Activated CD8-positive, alpha-beta memory T cell treated with anti-CD3 and anti-CD28 coated beads for 36 hours (primary cell): ENCODE measurements around the gene RBSN. TPM values are rescaled to one million over a fixed set of nuclear protein-coding genes. Genes with fewer than 3 reads are reported as not detected.

Experiments
- CTCF ChIA-PET: fragments of 350-600 bp; sonication (Branson Sonifier 250); formaldehyde crosslinking; loops from one replicate; lab custom pipeline; 2021; ENCODE audit warnings: antibody characterized with exemption; lab: Charles Lee
- POLR2A ChIA-PET: fragments of 350-600 bp; sonication (Branson Sonifier 250); formaldehyde crosslinking; loops from one replicate; lab custom pipeline; 2021; ENCODE audit warnings: antibody characterized with exemption; lab: Charles Lee
- total RNA-seq, 2 experiments: library from RNA; stranded (reverse); gene quantifications; one replicate each; pipeline ENCODE4 v1.2.3, GENCODE V29; 2021

Gene RBSN
- total RNA-seq, 2 experiments from 2014 or later: 9.6 to 10.0 TPM

- ChIA-PET CTCF (no interaction called here), POLR2A (no interaction called here)
Observed at GRCh38 chr3:15066467-15066866, 32.5 kb downstream of the RBSN start.

GRCh38 chr3:15065550-15066007, 33.4 kb downstream of the RBSN start:
- POLR2A ChIA-PET: interaction anchor here (0.6 to 1.8 kb wide), 5 partner anchors 10 to 119 kb away, joined by 3 to 11 read pairs (median 5); no protein-coding TSS in a partner anchor
- CTCF ChIA-PET: interaction anchor here (1.1 to 1.5 kb wide), 3 partner anchors 14 to 32 kb away, joined by 3 to 5 read pairs (median 4); no protein-coding TSS in a partner anchor

GRCh38 chr3:15064835-15065549, 34.0 kb downstream of the RBSN start, which contains the start of gene MRPS25:
Gene MRPS25 (minus strand): TSS chr3:15065315. CDS start chr3:15065194, 121 bp downstream.
- CTCF ChIA-PET: interaction anchor here (0.6 to 1.5 kb wide), 4 partner anchors 14 to 36 kb away, joined by 3 to 5 read pairs (median 4); no protein-coding TSS in a partner anchor
- POLR2A ChIA-PET: interaction anchor here (0.6 to 1.8 kb wide), 7 partner anchors 10 to 118 kb away, joined by 3 to 11 read pairs (median 5); partner anchors contain the start of gene RBSN

GRCh38 chr3:15064299-15064834, 34.6 kb downstream of the RBSN start:
- CTCF ChIA-PET: interaction anchor here (0.6 to 1.5 kb wide), 5 partner anchors 13 to 206 kb away, joined by 3 to 5 read pairs (median 4); no protein-coding TSS in a partner anchor
- POLR2A ChIA-PET: interaction anchor here (0.7 to 1.8 kb wide), 6 partner anchors 9 to 35 kb away, joined by 3 to 11 read pairs (median 4); partner anchors contain the start of gene RBSN

- CTCF ChIA-PET: interaction anchor here (0.6 kb wide), 1 partner anchor 206 kb away, joined by 4 read pairs; no protein-coding TSS in a partner anchor
Observed at GRCh38 chr3:15063656-15064286, 35.2 kb downstream of the RBSN start.

GRCh38 chr3:15063238-15063637, 35.7 kb downstream of the RBSN start:
- ChIA-PET POLR2A (interaction anchor here (1.1 kb wide), 1 partner anchor 36 kb away, joined by 3 read pairs; the partner anchor contains the start of gene RBSN), CTCF (interaction anchor here (0.6 kb wide), 1 partner anchor 148 kb away, joined by 3 read pairs; no protein-coding TSS in a partner anchor)

More at GRCh38 chr3:15063656-15064286, 35.2 kb downstream of the RBSN start:
- POLR2A ChIA-PET: interaction anchor here (1.1 to 1.8 kb wide), 4 partner anchors 9 to 35 kb away, joined by 3 to 11 read pairs (median 4); partner anchors contain the start of gene RBSN

- ChIA-PET POLR2A (interaction anchor here (0.7 kb wide), 1 partner anchor 28 kb away, joined by 5 read pairs; no protein-coding TSS in a partner anchor), CTCF (interaction anchor here (0.8 to 1.9 kb wide), 2 partner anchors 9 kb away, joined by 4 to 9 read pairs; no protein-coding TSS in a partner anchor)
Observed at GRCh38 chr3:15060029-15060428, 38.9 kb downstream of the RBSN start.

GRCh38 chr3:15056676-15057404, 42.1 kb downstream of the RBSN start:
- CTCF ChIA-PET: no interaction called here
- POLR2A ChIA-PET: interaction anchor here (0.5 kb wide), 1 partner anchor 33 kb away, joined by 6 read pairs; no protein-coding TSS in a partner anchor

- POLR2A ChIA-PET: interaction anchor here (1.0 to 1.2 kb wide), 2 partner anchors 10 to 44 kb away, joined by 4 to 5 read pairs; partner anchors contain the start of genes MRPS25 and RBSN
Observed at GRCh38 chr3:15055019-15055557, 43.9 kb downstream of the RBSN start.

GRCh38 chr3:15053541-15053940, 45.4 kb downstream of the RBSN start:
- POLR2A ChIA-PET: no interaction called here

More at GRCh38 chr3:15055019-15055557, 43.9 kb downstream of the RBSN start:
- CTCF ChIA-PET: no interaction called here

GRCh38 chr3:15052335-15053242, 46.4 kb downstream of the RBSN start:
- ChIA-PET POLR2A (interaction anchor here (1.0 kb wide), 1 partner anchor 9 kb away, joined by 3 read pairs; no protein-coding TSS in a partner anchor), CTCF (interaction anchor here (1.3 kb wide), 1 partner anchor 42 kb away, joined by 3 read pairs; no protein-coding TSS in a partner anchor)

More at GRCh38 chr3:15053541-15053940, 45.4 kb downstream of the RBSN start:
- CTCF ChIA-PET: no interaction called here

- POLR2A ChIA-PET: interaction anchor here (0.8 kb wide), 1 partner anchor 13 kb away, joined by 3 read pairs; no protein-coding TSS in a partner anchor
Observed at GRCh38 chr3:15051531-15051930, 47.4 kb downstream of the RBSN start.

GRCh38 chr3:15050405-15051092, 48.4 kb downstream of the RBSN start:
- CTCF ChIA-PET: interaction anchor here (1.0 to 1.2 kb wide), 2 partner anchors 9 to 12 kb away, joined by 3 to 9 read pairs; no protein-coding TSS in a partner anchor

More at GRCh38 chr3:15051531-15051930, 47.4 kb downstream of the RBSN start:
- CTCF ChIA-PET: interaction anchor here (0.6 to 1.3 kb wide), 5 partner anchors 8 to 125 kb away, joined by 3 to 9 read pairs (median 3); partner anchors contain the start of gene MRPS25

GRCh38 chr3:15049584-15049983, 49.4 kb downstream of the RBSN start:
- ChIA-PET POLR2A (no interaction called here), CTCF (interaction anchor here (1.2 to 1.5 kb wide), 2 partner anchors 11 to 15 kb away, joined by 3 read pairs; partner anchors contain the start of gene MRPS25)

More at GRCh38 chr3:15050405-15051092, 48.4 kb downstream of the RBSN start:
- POLR2A ChIA-PET: interaction anchor here (0.8 kb wide), 1 partner anchor 14 kb away, joined by 3 read pairs; no protein-coding TSS in a partner anchor

GRCh38 chr3:15045667-15046066, 53.3 kb downstream of the RBSN start:
- ChIA-PET CTCF (no interaction called here), POLR2A (no interaction called here)
